Lower lobe of right lung (tissue), 2 donors: ENCODE data around the gene ZSWIM7. TPM values are rescaled to one million over a fixed set of nuclear protein-coding genes. Genes with fewer than 3 reads are reported as not detected.
"Not testable (repeated sequence)": the region's sequence is repeated elsewhere in the genome, so short reads cannot be mapped to it uniquely, and the experiment has no call there.

ENCODE experiments used
- ATAC-seq, 2 donors: fragments of 200-7000 bp; cut with Tn5 transposase; one replicate each; pipeline ENCODE4 v1.9.1; 2020 to 2022; ENCODE audit warnings: mild to moderate bottlenecking in 2 of 2, moderate library complexity in 2 of 2
- DNase-seq: peaks from one replicate; pipeline ENCODE4 v3.0.0-alpha.2; 2020
- H3K27ac ChIP-seq: fragments of 200-600 bp; one replicate; pipeline ENCODE4 v1.8.0; 2022
- H3K27me3 ChIP-seq: fragments of 200-600 bp; one replicate; pipeline ENCODE4 v1.8.0; 2022; ENCODE audit warnings: low read depth
- H3K36me3 ChIP-seq: fragments of 200-600 bp; one replicate; pipeline ENCODE4 v1.8.0; 2022; ENCODE audit warnings: mild to moderate bottlenecking
- H3K4me1 ChIP-seq: fragments of 200-600 bp; one replicate; pipeline ENCODE4 v1.8.0; 2022
- H3K4me3 ChIP-seq: fragments of 200-600 bp; one replicate; pipeline ENCODE4 v1.8.0; 2022; ENCODE audit warnings: mild to moderate bottlenecking
- H3K9me3 ChIP-seq: fragments of 200-600 bp; one replicate; pipeline ENCODE4 v1.8.0; 2022
- intact Hi-C: fragments of 100-400 bp; cut with DNase I; formaldehyde crosslinking; loops from one replicate; pipeline ENCODE4 v1.11.0; 2022
- total RNA-seq: library from RNA; stranded (reverse); fragmentation: NEBNext Ultra II Directional; extraction: Animal tissue kit (Norgen Biotek cat#: 25700); gene quantifications from one replicate; pipeline ENCODE4 v1.2.1, GENCODE V29; 2021
- TF ChIP-seq, protein P1 (sequence below): fragments of 200-600 bp; IDR thresholded peaks from one replicate; pipeline ENCODE4 v1.8.0; 2022; ENCODE audit warnings: antibody characterized with exemption, mild to moderate bottlenecking
- donor health status: DM: no; HTN: yes; CAD: no; lungs with severe emphysema.

Gene ZSWIM7
- total RNA-seq, 1 donor from 2014 or later = 21.3 TPM

DNA sequence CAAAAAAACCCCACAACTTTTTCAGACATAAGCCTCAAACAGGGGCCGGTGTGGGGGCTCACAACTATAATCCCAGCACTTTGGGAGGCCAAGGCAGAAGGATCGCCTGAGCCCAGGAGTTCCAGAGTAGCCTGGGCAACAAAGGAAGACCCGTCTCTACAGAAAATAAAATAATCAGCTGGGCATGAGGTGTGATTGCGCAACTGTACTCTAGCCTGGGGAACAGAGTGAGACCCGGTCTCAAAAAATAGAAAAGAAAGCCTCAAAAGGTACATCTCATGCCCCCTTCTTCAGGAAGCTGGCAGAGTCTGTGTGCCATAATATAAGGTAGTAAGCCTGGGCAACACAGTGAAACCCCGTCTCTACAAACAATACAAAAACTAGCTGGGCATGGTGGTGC lies 3.2 kb downstream of the ZSWIM7 start:
- H3K27me3 ChIP-seq = no peaks in the 10 kb centered on the region
- H3K4me1 ChIP-seq = peaks cover 16% of the 10 kb centered on the region
- H3K9me3 ChIP-seq = no peaks in the 10 kb centered on the region
- no peak overlapping the region for H3K4me3 ChIP-seq
- ATAC-seq = no peak
- H3K36me3 ChIP-seq = peaks cover 23% of the 10 kb centered on the region
- intact Hi-C loops = no loop called here
- no peak for DNase-seq
- H3K27ac ChIP-seq = no peak overlapping the region
- TF ChIP-seq, protein P1, sequence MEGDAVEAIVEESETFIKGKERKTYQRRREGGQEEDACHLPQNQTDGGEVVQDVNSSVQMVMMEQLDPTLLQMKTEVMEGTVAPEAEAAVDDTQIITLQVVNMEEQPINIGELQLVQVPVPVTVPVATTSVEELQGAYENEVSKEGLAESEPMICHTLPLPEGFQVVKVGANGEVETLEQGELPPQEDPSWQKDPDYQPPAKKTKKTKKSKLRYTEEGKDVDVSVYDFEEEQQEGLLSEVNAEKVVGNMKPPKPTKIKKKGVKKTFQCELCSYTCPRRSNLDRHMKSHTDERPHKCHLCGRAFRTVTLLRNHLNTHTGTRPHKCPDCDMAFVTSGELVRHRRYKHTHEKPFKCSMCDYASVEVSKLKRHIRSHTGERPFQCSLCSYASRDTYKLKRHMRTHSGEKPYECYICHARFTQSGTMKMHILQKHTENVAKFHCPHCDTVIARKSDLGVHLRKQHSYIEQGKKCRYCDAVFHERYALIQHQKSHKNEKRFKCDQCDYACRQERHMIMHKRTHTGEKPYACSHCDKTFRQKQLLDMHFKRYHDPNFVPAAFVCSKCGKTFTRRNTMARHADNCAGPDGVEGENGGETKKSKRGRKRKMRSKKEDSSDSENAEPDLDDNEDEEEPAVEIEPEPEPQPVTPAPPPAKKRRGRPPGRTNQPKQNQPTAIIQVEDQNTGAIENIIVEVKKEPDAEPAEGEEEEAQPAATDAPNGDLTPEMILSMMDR = no peak

DNA sequence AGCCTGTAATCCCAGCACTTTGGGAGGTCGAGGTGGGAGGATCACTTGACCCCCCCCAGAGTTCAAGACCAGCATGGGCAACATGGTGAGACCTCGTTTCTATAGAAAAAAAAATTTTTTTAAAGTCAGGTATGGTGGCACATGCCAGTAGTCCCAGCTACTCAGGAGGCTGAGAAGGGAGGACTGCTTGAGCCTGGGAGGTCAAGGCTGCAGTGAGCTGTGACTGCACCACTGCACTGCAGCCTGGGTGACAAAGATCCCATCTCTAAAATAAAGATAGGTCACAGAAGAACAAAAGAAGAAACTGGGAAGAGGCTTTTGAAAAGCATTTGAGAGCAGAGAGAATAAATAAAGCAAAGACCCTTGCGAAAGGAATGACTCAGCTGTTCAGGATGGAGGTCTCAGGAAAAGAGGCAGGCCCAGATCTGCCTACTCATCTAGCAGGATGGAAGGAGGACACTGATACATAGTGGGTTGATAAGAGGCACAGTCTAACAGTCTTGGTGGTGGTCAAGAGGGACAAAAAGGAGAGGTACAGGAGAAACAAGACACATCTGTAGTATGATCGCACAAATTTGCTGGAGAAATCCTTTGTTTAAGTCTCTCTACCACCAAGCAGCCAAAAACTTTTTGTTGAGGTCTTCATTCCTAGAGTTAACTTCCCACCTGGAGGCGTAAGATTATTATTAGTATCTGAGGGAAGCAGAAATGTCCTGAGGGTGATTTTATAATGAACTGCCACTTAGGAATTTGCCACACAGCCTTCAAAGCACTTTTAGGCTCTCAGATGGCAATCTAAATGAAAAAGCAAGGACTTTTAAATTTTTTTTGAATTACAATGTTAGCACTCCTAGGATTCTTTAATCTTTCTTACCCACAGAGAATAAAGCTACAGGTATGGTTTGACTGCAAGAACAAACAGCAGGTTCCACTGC lies 17.6 kb downstream of the ZSWIM7 start:
- Histone ChIP-seq H3K9me3 (no peaks in the 10 kb centered on the region), H3K36me3 (peaks cover 84% of the 10 kb centered on the region), H3K27me3 (no peaks in the 10 kb centered on the region), H3K4me3 (no peak overlapping the region), H3K4me1 (no peaks in the 10 kb centered on the region), H3K27ac (no peak overlapping the region)
- TF ChIP-seq, protein P1 = no peak
- DNase-seq (no peak), ATAC-seq (no peak)
- intact Hi-C loops = no loop called here

DNA sequence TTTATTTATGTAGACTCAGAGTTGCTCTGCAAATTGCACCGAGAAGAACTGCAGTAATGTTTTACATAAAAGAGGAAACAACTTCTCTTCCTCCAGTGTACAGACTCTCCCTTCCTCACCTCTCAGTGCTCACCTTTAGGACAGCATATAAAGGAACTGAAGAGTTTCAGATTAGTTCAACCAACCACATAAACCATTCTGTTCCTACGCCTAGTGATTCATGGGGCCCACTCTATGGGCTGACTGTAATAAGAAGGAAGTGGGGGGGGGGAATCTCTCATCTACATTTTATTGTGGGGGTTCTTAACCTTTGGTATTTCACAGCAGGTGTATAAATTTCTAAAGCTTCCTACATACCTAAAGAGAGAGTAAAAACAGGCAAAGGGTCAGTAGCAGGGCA lies 18.3 kb downstream of the ZSWIM7 start:
- Histone ChIP-seq H3K9me3 (no peaks in the 10 kb centered on the region), H3K4me3 (no peak overlapping the region), H3K4me1 (no peaks in the 10 kb centered on the region), H3K36me3 (peaks cover 84% of the 10 kb centered on the region), H3K27ac (no peak overlapping the region), H3K27me3 (no peaks in the 10 kb centered on the region)
- TF ChIP-seq, protein P1 = no peak
- ATAC-seq (no peak), DNase-seq (no peak)
- intact Hi-C loops = no loop called here

DNA sequence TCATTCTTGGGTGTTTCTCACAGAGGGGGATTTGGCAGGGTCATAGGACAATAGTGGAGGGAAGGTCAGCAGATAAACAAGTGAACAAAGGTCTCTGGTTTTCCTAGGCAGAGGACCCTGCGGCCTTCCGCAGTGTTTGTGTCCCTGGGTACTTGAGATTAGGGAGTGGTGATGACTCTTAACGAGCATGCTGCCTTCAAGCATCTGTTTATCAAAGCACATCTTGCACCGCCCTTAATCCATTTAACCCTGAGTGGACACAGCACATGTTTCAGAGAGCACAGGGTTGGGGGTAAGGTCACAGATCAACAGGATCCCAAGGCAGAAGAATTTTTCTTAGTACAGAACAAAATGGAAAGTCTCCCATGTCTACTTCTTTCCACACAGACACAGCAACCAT lies 20.5 kb downstream of the ZSWIM7 start:
- H3K9me3 ChIP-seq, H3K27ac ChIP-seq, DNase-seq, H3K27me3 ChIP-seq, H3K4me1 ChIP-seq, intact Hi-C loops, H3K4me3 ChIP-seq, ATAC-seq: not testable (repeated sequence)
- peaks cover 72% of the 10 kb centered on the region for H3K36me3 ChIP-seq

DNA sequence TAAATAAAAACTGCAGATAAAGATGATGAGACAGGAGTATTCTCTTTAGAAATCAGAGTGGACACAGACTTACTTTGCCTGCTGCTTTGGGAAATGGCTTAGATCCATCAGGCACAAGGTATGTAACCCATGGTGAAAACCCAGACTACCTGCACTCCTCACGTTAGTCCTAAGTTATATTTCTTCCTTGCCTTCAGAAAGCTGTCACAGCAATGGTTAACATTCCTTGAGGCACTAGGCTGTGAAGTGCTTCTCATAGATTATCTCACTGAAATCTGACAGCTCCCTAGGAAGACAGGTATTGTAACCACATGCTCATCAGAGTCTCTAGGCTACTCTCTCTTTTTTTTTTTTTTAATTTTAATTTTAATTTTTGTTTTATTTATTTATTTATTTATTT lies 20.9 kb downstream of the ZSWIM7 start:
- Histone ChIP-seq H3K9me3 (no peaks in the 10 kb centered on the region), H3K4me1 (no peaks in the 10 kb centered on the region), H3K4me3 (no peak overlapping the region), H3K27me3 (no peaks in the 10 kb centered on the region), H3K36me3 (peaks cover 67% of the 10 kb centered on the region), H3K27ac (no peak overlapping the region)
- TF ChIP-seq, protein P1 = no peak
- intact Hi-C loops = no loop called here
- DNase-seq (no peak), ATAC-seq (no peak)

DNA sequence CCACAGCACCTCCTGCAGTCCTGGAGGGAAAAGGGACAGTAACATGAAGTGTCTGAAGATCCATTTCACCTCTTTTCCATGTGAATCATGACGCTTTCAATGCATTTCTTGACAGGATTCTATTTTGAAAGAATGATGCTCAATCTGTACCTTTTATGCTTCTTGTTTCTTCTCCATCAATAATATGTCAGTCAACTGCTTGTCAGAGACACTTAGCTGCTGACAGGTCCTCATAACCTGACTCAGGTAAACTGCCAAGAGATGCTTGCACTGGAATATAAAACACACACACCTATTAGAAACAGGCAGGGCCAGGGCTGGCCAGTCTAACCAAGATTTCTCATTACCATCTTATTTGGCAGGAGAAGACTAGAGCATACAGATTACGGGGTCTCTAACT lies 21.6 kb downstream of the ZSWIM7 start:
- no peak for ATAC-seq
- Histone ChIP-seq H3K4me1 (no peaks in the 10 kb centered on the region), H3K9me3 (no peaks in the 10 kb centered on the region), H3K36me3 (peaks cover 62% of the 10 kb centered on the region), H3K4me3 (no peak overlapping the region), H3K27me3 (no peaks in the 10 kb centered on the region), H3K27ac (no peak overlapping the region)
- TF ChIP-seq, protein P1 = no peak
- DNase-seq = no peak
- intact Hi-C loops = no loop called here
